Measurements from ENCODE around the gene RAMP3. TPM values are rescaled to one million over a fixed set of nuclear protein-coding genes. Genes with fewer than 3 reads are reported as not detected.

Gene RAMP3
- polyA plus RNA-seq, 3 donors, result not detected

GRCh38 chr7:45165857-45166256 is 8.3 kb downstream of the RAMP3 start:
- Histone ChIP-seq H3K79me2 (ENCODE audit: insufficient read depth, low read length) (no peaks in the 10 kb centered on the region), H4K20me1 (ENCODE audit: insufficient read depth, low read length) (no peaks in the 10 kb centered on the region), H3K4me1 (ENCODE audit: control insufficient read depth in 1 of 2, insufficient read depth in 2 of 2, low read length in 2 of 2) (peaks cover 4 to 9% of the 10 kb centered on the region in 2 donors), H3K36me3 (replicated peaks in 1 of 2; ENCODE audit: control insufficient read depth in 1 of 2, insufficient read depth in 2 of 2, low read length in 2 of 2) (no peaks in the 10 kb centered on the region), H3K9ac (ENCODE audit: insufficient read depth, low read length, poor library complexity, severe bottlenecking) (no peak overlapping the region), H3K27ac (ENCODE audit: low read depth in 1 of 2, low read length in 2 of 2) (no peak overlapping the region), H3K4me2 (replicated peaks; ENCODE audit: extremely low read depth, low read length, poor library complexity, severe bottlenecking) (no peak overlapping the region), H2AFZ (ENCODE audit: insufficient read depth, low read depth, low read length, poor library complexity, severe bottlenecking) (no peak overlapping the region), H3K4me3 (replicated peaks in 1 of 3; ENCODE audit: low read depth in 2 of 3, low read length in 3 of 3) (no peak overlapping the region), H3K27me3 (ENCODE audit: control insufficient read depth in 2 of 2, insufficient read depth in 2 of 2, low read length in 2 of 2) (peaks cover 0 to 2% of the 10 kb centered on the region in 2 donors), H3K9me3 (replicated peaks in 1 of 2; ENCODE audit: control insufficient read depth in 1 of 2, insufficient read depth in 1 of 2, low read length in 2 of 2) (peaks cover 7 to 10% of the 10 kb centered on the region in 2 donors)
- no peak for DNase-seq
- WGBS (ENCODE audit: insufficient coverage), result no CpG with 5 or more reads among the region's 3 CpGs
- Mint-ChIP-seq H3K9me3 (peaks cover 14 to 21% (median 18%) of the 10 kb centered on the region in 7 donors), H3K27me3 (ENCODE audit: low read depth in 3 of 3) (peaks cover 6 to 18% (median 11%) of the 10 kb centered on the region in 3 donors), H3K27ac (no peak overlapping the region), H3K4me3 (no peak overlapping the region), H3K36me3 (no peaks in the 10 kb centered on the region), H3K4me1 (peaks cover 8% of the 10 kb centered on the region)
- TF ChIP-seq CTCF (IDR thresholded peaks at IDR 0.05), result no peak
- intact Hi-C loops (cut with micrococcal nuclease), result no loop called here

- no peak for TF ChIP-seq CTCF (IDR thresholded peaks at IDR 0.05)
- no peak overlapping the region for H3K4me2 ChIP-seq (replicated peaks; ENCODE audit: extremely low read depth, low read length, poor library complexity, severe bottlenecking)
- no peaks in the 10 kb centered on the region for H3K27me3 ChIP-seq (ENCODE audit: control insufficient read depth in 2 of 2, insufficient read depth in 2 of 2, low read length in 2 of 2)
- peaks cover 4% of the 10 kb centered on the region for H3K4me1 Mint-ChIP-seq
- no peaks in the 10 kb centered on the region for H3K9me3 ChIP-seq (replicated peaks in 1 of 2; ENCODE audit: control insufficient read depth in 1 of 2, insufficient read depth in 1 of 2, low read length in 2 of 2)
- WGBS (ENCODE audit: insufficient coverage), result 100% methylated on average over 1 of the region's 1 CpG
- H3K79me2 ChIP-seq (ENCODE audit: insufficient read depth, low read length), result no peaks in the 10 kb centered on the region
- no peak overlapping the region for H3K9ac ChIP-seq (ENCODE audit: insufficient read depth, low read length, poor library complexity, severe bottlenecking)
- H3K4me3 ChIP-seq (replicated peaks in 1 of 3; ENCODE audit: low read depth in 2 of 3, low read length in 3 of 3), result no peak overlapping the region
- peak overlapping the region in 1 of 7 donors; percentile 46 for H3K27ac Mint-ChIP-seq
- H3K36me3 Mint-ChIP-seq, result no peaks in the 10 kb centered on the region
- H3K27ac ChIP-seq (ENCODE audit: low read depth in 1 of 2, low read length in 2 of 2), result no peak overlapping the region
- peak overlapping the region; percentile 46 for H2AFZ ChIP-seq (ENCODE audit: insufficient read depth, low read depth, low read length, poor library complexity, severe bottlenecking)
- no peaks in the 10 kb centered on the region for H3K36me3 ChIP-seq (replicated peaks in 1 of 2; ENCODE audit: control insufficient read depth in 1 of 2, insufficient read depth in 2 of 2, low read length in 2 of 2)
- peaks cover 9 to 15% (median 11%) of the 10 kb centered on the region in 3 donors for H3K27me3 Mint-ChIP-seq (ENCODE audit: low read depth in 3 of 3)
- H4K20me1 ChIP-seq (ENCODE audit: insufficient read depth, low read length), result no peaks in the 10 kb centered on the region
- H3K9me3 Mint-ChIP-seq, result peaks cover 0 to 3% (median 0%) of the 10 kb centered on the region in 7 donors
- DNase-seq, result no peak
- peaks cover 0 to 4% of the 10 kb centered on the region in 2 donors for H3K4me1 ChIP-seq (ENCODE audit: control insufficient read depth in 1 of 2, insufficient read depth in 2 of 2, low read length in 2 of 2)
- H3K4me3 Mint-ChIP-seq, result no peak overlapping the region
- intact Hi-C loops (cut with micrococcal nuclease), result no loop called here
Observed at GRCh38 chr7:45171946-45172345, 14.4 kb downstream of the RAMP3 start.
